ENCODE data around the gene CYTH2.

- TF ChIP-seq, protein P1, sequence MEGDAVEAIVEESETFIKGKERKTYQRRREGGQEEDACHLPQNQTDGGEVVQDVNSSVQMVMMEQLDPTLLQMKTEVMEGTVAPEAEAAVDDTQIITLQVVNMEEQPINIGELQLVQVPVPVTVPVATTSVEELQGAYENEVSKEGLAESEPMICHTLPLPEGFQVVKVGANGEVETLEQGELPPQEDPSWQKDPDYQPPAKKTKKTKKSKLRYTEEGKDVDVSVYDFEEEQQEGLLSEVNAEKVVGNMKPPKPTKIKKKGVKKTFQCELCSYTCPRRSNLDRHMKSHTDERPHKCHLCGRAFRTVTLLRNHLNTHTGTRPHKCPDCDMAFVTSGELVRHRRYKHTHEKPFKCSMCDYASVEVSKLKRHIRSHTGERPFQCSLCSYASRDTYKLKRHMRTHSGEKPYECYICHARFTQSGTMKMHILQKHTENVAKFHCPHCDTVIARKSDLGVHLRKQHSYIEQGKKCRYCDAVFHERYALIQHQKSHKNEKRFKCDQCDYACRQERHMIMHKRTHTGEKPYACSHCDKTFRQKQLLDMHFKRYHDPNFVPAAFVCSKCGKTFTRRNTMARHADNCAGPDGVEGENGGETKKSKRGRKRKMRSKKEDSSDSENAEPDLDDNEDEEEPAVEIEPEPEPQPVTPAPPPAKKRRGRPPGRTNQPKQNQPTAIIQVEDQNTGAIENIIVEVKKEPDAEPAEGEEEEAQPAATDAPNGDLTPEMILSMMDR (IDR thresholded peaks at IDR 0.05; ENCODE audit: low read depth, low read length), result no peak
- TF ChIP-seq, protein P2, sequence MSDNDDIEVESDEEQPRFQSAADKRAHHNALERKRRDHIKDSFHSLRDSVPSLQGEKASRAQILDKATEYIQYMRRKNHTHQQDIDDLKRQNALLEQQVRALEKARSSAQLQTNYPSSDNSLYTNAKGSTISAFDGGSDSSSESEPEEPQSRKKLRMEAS (IDR thresholded peaks at IDR 0.05; ENCODE audit: low read depth, low read length), result no peak
Observed at GRCh38 chr19:48473161-48473966, 4.2 kb downstream of the CYTH2 start.
